B cell (primary cell): ENCODE results near the gene ILDR1. TPM values are rescaled to one million over a fixed set of nuclear protein-coding genes. Genes with fewer than 3 reads are reported as not detected.

Experiments used
- ATAC-seq: fragments of 200-7000 bp; cut with Tn5 transposase; one replicate; pipeline ENCODE4 v1.10.0; 2021; ENCODE audit warnings: low read depth, mild to moderate bottlenecking, moderate number of reproducible peaks, moderate library complexity
- CTCF ChIA-PET: fragments of 350-600 bp; sonication (Branson Sonifier 250); formaldehyde crosslinking; loops from one replicate; lab custom pipeline; 2021; ENCODE audit warnings: antibody characterized with exemption, inconsistent platforms; lab: Charles Lee
- POLR2A ChIA-PET: fragments of 350-600 bp; sonication (Branson Sonifier 250); formaldehyde crosslinking; loops from one replicate; lab custom pipeline; 2021; ENCODE audit warnings: antibody characterized with exemption; lab: Charles Lee
- DNase-seq: peaks from one replicate; pipeline ENCODE4 v3.0.0; 2013
- H2AFZ ChIP-seq: 2 replicates; pipeline ENCODE4 v1.6.1; 2012; ENCODE audit warnings: mild to moderate bottlenecking, low read depth, low read length; ENCODE audit not compliant: insufficient read depth, poor library complexity, severe bottlenecking
- H3K27ac ChIP-seq, 2 donors: 1 replicate in 1 of 2; 2 replicates in 1 of 2; pipeline ENCODE4 v1.5.1; 2012 to 2013; ENCODE audit warnings: low read length in 2 of 2, mild to moderate bottlenecking in 2 of 2, moderate library complexity in 1 of 2
- H3K27me3 ChIP-seq, 4 experiments: fragments of 200-600 bp in 1 of 4; sonication (generic) in 1 of 4; replicated peaks in 1 of 4; 1 replicate in 2 of 4; 2 replicates in 2 of 4; pipeline versions ENCODE4 v1.6.1 to v1.7.0; 2013 to 2016; ENCODE audit warnings: low read length in 3 of 4, mild to moderate bottlenecking in 2 of 4, mixed read lengths in 1 of 4, moderate library complexity in 1 of 4; ENCODE audit not compliant: insufficient read depth in 4 of 4, control insufficient read depth in 3 of 4; ENCODE audit errors: control extremely low read depth in 1 of 4
- H3K36me3 ChIP-seq, 2 experiments: replicated peaks in 1 of 2; 1 replicate in 1 of 2; 2 replicates in 1 of 2; pipeline versions ENCODE4 v1.6.1 to v1.7.1; 2013; ENCODE audit warnings: low read length in 1 of 2; ENCODE audit not compliant: insufficient read depth in 2 of 2, control insufficient read depth in 1 of 2; ENCODE audit errors: control extremely low read depth in 1 of 2, extremely low read depth in 1 of 2
- H3K4me1 ChIP-seq, 2 donors: fragments of 200-600 bp in 1 of 2; sonication (generic) in 1 of 2; 1 replicate in 1 of 2; 2 replicates in 1 of 2; pipeline versions ENCODE4 v1.5.1 to v1.6.1; 2013 to 2017; ENCODE audit warnings: low read length in 2 of 2; ENCODE audit not compliant: control insufficient read depth in 2 of 2, insufficient read depth in 2 of 2
- H3K4me2 ChIP-seq: replicated peaks from 2 replicates; pipeline ENCODE3; 2012; ENCODE audit warnings: mild to moderate bottlenecking, low read depth, low read length; ENCODE audit not compliant: poor library complexity, severe bottlenecking
- H3K4me3 ChIP-seq, 5 experiments: fragments of 200-600 bp in 1 of 5; sonication (generic) in 1 of 5; 1 replicate in 3 of 5; 2 replicates in 2 of 5; pipeline versions ENCODE4 v1.5.1 to v1.7.0; 2011 to 2016; ENCODE audit warnings: low read length in 4 of 5, mild to moderate bottlenecking in 4 of 5, low read depth in 2 of 5, control low read depth in 1 of 5, moderate library complexity in 1 of 5; ENCODE audit not compliant: insufficient read depth in 1 of 5; ENCODE audit errors: control extremely low read depth in 1 of 5, extremely low read depth in 1 of 5
- H3K79me2 ChIP-seq: fragments of 200-600 bp; sonication (generic); one replicate; pipeline ENCODE4 v1.6.0; 2016; ENCODE audit warnings: low read length; ENCODE audit not compliant: control insufficient read depth, insufficient read depth
- H3K9ac ChIP-seq: fragments of 200-600 bp; sonication (generic); 2 replicates; pipeline ENCODE4 v1.6.1; 2017; ENCODE audit warnings: mild to moderate bottlenecking, low read length, moderate library complexity
- H3K9me3 ChIP-seq, 3 donors: one replicate each; pipeline versions ENCODE4 v1.6.1 to v1.7.1; 2013; ENCODE audit warnings: low read length in 2 of 3; ENCODE audit not compliant: control insufficient read depth in 2 of 3, insufficient read depth in 1 of 3; ENCODE audit errors: control extremely low read depth in 1 of 3
- H4K20me1 ChIP-seq: 2 replicates; pipeline ENCODE4 v1.6.0; 2012; ENCODE audit warnings: mild to moderate bottlenecking, low read length; ENCODE audit not compliant: insufficient read depth, control insufficient read depth, poor library complexity, severe bottlenecking
- H3K27ac Mint-ChIP-seq: one replicate; pipeline ENCODE4 v1.8.0; 2021; ENCODE audit warnings: mixed read lengths
- H3K27me3 Mint-ChIP-seq: one replicate; pipeline ENCODE4 v1.8.0; 2021; ENCODE audit warnings: mixed read lengths
- H3K4me1 Mint-ChIP-seq: one replicate; pipeline ENCODE4 v1.8.0; 2021; ENCODE audit warnings: mixed read lengths
- H3K4me3 Mint-ChIP-seq: one replicate; pipeline ENCODE4 v1.8.0; 2021; ENCODE audit warnings: mixed read lengths
- H3K9me3 Mint-ChIP-seq: one replicate; pipeline ENCODE4 v1.8.0; 2022; ENCODE audit warnings: mixed read lengths; ENCODE audit not compliant: insufficient read depth
- EZH2 ChIP-seq: IDR thresholded peaks from 2 replicates; pipeline ENCODE4 v1.6.1; 2012; ENCODE audit warnings: borderline replicate concordance, low read depth, mild to moderate bottlenecking, moderate library complexity, low read length; ENCODE audit not compliant: insufficient read depth, poor library complexity, severe bottlenecking
- WGBS: methylation state at CpG from one replicate; pipeline ENCODE4 v1.1.5; 2013; ENCODE audit warnings: missing lambda C conversion rate; ENCODE audit not compliant: insufficient coverage; 5-methylcytosine and 5-hydroxymethylcytosine counted together
- intact Hi-C: fragments of 100-400 bp; cut with micrococcal nuclease; formaldehyde crosslinking; loops from one replicate; pipeline ENCODE4 v1.10.0; 2022
- polyA plus RNA-seq: library from polyadenylated mRNA; depleted of rRNA; stranded (reverse); fragments of >200 nt; gene quantifications from 2 replicates; pipeline ENCODE4 v1.2.3, GENCODE V29; 2012
- total RNA-seq, 2 donors: library from RNA; stranded (reverse); fragments of 120-200 nt in 1 of 2; gene quantifications; 1 replicate in 1 of 2; 2 replicates in 1 of 2; pipeline versions ENCODE4 v1.2.3 to v1.2.4, GENCODE V29; 2013 to 2022
- TF ChIP-seq, protein P1 (sequence below): fragments of 200-600 bp; IDR thresholded peaks from one replicate; pipeline ENCODE4 v1.8.0; 2022; ENCODE audit warnings: antibody characterized with exemption, mild to moderate bottlenecking

ILDR1 gene
- total and polyA plus RNA-seq, 2 donors (not counting 1 experiment from before 2014, with no cell fraction given), result 1.9 to 4.7 TPM

DNA sequence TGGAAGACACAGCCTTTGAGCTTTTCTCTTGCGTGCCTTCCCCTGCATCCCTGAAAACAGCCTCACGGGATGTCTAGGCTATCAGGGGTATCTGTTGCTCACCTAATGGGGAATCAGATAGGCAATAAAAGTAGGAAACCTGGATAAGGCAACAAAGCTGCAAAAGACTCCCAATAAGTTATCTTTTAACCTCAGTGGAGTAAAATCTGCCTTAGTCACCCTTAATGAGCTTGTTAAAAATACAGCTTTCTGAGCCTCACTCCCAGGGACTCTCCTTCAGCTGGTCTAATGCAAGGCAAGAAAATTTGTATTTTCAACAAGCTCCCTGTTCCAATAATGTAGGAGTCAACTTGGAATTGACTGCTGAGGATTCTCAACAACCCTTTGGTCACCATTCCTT lies 25.6 kb downstream of the ILDR1 start:
- H3K27me3 Mint-ChIP-seq, result no peaks in the 10 kb centered on the region
- H3K4me3 Mint-ChIP-seq, result no peak overlapping the region

More for the DNA sequence above, 25.6 kb downstream of the ILDR1 start:
- no CpG with 5 or more reads among the region's 2 CpGs for WGBS
- H3K36me3 ChIP-seq, result peaks cover 1 to 4% of the 10 kb centered on the region in 2 experiments
- H2AFZ ChIP-seq, result no peak overlapping the region
- no peaks in the 10 kb centered on the region for H3K27me3 ChIP-seq
- peaks cover 78 to 82% of the 10 kb centered on the region in 2 donors for H3K4me1 ChIP-seq
- H3K4me1 Mint-ChIP-seq, result peaks cover 86% of the 10 kb centered on the region
- H3K9ac ChIP-seq, result no peak overlapping the region
- peak overlapping the region; percentile 92 for H3K27ac Mint-ChIP-seq
- H3K9me3 Mint-ChIP-seq, result no peaks in the 10 kb centered on the region
- H3K4me2 ChIP-seq, result peak overlapping the region; percentile 68
- peaks cover 11% of the 10 kb centered on the region for H3K79me2 ChIP-seq
- ChIA-PET CTCF (interaction anchor here (1.1 to 4.0 kb wide), 12 partner anchors 8 to 263 kb away, joined by 3 to 27 read pairs (median 6); partner anchors contain the start of gene CD86), POLR2A (interaction anchor here (2.3 kb wide), 1 partner anchor 8 kb away, joined by 6 read pairs; no protein-coding TSS in a partner anchor)
- no peaks in the 10 kb centered on the region for H4K20me1 ChIP-seq
- peaks cover 0 to 10% (median 0%) of the 10 kb centered on the region in 3 donors for H3K9me3 ChIP-seq
- DNase-seq, result no peak
- no peak for ATAC-seq
- TF ChIP-seq EZH2, result no peak
- TF ChIP-seq, protein P1, sequence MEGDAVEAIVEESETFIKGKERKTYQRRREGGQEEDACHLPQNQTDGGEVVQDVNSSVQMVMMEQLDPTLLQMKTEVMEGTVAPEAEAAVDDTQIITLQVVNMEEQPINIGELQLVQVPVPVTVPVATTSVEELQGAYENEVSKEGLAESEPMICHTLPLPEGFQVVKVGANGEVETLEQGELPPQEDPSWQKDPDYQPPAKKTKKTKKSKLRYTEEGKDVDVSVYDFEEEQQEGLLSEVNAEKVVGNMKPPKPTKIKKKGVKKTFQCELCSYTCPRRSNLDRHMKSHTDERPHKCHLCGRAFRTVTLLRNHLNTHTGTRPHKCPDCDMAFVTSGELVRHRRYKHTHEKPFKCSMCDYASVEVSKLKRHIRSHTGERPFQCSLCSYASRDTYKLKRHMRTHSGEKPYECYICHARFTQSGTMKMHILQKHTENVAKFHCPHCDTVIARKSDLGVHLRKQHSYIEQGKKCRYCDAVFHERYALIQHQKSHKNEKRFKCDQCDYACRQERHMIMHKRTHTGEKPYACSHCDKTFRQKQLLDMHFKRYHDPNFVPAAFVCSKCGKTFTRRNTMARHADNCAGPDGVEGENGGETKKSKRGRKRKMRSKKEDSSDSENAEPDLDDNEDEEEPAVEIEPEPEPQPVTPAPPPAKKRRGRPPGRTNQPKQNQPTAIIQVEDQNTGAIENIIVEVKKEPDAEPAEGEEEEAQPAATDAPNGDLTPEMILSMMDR, result no peak
- no peak overlapping the region for H3K27ac ChIP-seq
- H3K4me3 ChIP-seq, result no peak overlapping the region
- intact Hi-C loops, result loop anchor here (5.0 kb wide), 1 partner anchor 334 kb away; the partner anchor contains the start of gene HCLS1
